Epithelial cell of prostate (primary cell): ENCODE data around the gene IKZF3.

Experiments
- DNase-seq: peaks from one replicate; pipeline ENCODE4 v3.0.0-alpha.2; 2011; ENCODE audit warnings: low read depth, low spot score
- H3K27ac ChIP-seq: fragments of 450-650 bp; 2 replicates; pipeline ENCODE4 v1.5.1; 2017; ENCODE audit warnings: mild to moderate bottlenecking

The IKZF3 gene

DNA sequence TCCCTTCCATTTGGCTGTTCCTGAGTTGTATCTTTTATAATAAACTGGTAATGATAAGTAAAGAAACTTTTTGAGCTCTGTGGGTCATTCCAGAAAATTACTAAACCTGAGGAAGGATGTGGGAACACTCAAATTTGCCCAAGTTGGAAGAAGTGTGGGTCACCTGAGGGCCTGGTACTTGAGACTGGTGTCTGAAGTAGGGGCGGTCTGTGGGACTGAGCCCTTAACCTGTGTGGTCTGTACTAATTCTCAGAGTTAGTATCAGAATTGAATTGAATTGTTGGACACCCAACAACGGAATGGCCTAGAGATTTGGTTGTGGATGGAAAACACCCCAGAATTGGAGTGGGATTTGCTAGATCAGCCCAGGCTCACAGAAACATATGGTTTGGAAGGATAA, 43.1 kb downstream of the IKZF3 start:
- H3K27ac ChIP-seq = no peak overlapping the region
- DNase-seq = no peak

GRCh38 chr17:39820541-39820940, 43.6 kb downstream of the IKZF3 start:
- DNase-seq = no peak
- H3K27ac ChIP-seq = no peak overlapping the region

DNA sequence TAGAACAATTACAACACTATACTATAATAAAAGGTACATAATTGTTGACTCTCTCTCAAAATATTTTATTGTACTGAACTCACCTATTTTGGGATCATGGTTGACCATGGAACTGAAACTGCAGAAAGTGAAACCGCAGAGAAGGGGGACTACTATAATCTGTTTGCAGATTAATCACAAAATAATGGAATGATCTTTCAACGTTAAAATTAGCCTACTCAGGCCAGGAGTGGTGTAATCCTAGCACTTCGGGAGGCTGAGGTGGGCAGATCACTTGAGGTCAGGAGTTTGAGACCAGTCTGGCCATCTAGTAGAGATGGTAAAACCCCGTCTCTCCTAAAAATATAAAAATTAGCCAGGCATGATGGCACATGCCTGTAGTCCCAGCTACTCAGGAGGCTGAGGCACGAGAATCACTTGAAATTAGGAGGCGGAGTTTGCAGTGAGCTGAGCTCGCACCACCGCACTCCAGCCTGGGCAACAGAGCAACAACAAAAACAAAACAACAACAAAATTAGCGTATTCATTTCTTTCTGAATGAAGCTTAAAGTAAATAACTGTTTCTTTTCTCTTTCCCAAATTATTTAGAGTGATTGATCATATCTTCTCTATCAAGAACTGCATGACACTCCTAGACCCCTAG, 45.6 kb downstream of the IKZF3 start:
- H3K27ac ChIP-seq = no peak overlapping the region

GRCh38 chr17:39816272-39816671, 47.8 kb downstream of the IKZF3 start:
- H3K27ac ChIP-seq = no peak overlapping the region
- DNase-seq = no peak

More for the DNA sequence above, 45.6 kb downstream of the IKZF3 start:
- DNase-seq = no peak

DNA sequence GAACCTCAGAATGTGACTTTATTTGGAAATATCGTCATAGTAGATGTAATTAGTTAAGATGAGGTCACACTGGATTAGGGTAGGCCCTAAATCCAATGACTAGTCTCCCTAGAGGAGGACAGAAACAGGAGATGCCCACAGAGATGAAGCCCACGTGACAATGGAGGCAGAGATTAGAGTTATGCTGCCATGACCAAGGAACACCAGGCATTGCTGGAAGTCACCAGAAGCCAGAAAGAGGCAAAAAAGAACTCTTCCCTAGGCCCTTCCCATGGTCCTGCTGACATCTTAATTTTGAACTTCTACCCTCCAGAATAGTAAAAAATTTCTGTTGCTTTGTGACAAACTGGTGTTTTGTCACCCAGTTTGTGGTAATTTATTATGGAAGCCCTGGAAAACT, 49.6 kb downstream of the IKZF3 start:
- no peak overlapping the region for H3K27ac ChIP-seq
- no peak for DNase-seq

DNA sequence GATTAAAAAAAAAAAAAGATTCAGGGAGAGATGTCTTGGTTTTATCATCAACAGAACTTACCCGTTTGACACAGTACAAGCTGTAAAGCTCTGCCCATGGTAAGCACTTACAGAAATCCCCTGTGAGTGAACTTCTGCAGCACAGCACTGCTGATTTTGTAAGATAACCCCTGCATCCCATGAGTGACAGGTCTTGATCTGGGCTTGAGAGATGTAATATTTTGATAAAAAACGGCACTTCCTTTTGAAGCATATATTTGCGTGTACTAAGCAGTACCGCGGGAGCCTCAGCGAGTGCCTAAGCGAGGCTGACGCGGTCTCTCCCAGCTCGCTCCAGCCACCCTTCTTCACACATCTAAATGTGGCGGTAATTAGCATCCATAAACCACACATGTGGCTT, 50.5 kb downstream of the IKZF3 start:
- H3K27ac ChIP-seq = no peak overlapping the region
- no peak for DNase-seq

DNA sequence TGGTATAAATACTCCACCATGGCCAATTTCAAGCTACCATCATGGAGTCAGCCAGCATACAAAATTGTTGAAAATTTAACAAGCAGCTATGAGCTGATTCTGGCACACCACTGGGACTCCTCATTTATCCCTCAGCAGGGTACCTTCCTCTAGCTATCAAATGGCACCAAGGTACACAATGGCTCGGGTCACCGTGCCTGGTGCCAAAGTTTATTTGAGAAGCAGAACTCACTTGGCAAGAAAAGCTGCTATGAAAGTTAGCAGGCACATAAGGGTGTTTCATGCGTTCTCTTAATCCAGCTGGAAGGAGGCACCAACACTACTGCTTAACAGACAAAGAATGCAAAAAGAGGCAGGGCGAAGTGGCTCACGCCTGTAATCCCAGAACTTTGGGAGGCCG, 51.6 kb downstream of the IKZF3 start:
- no peak overlapping the region for H3K27ac ChIP-seq
- no peak for DNase-seq

DNA sequence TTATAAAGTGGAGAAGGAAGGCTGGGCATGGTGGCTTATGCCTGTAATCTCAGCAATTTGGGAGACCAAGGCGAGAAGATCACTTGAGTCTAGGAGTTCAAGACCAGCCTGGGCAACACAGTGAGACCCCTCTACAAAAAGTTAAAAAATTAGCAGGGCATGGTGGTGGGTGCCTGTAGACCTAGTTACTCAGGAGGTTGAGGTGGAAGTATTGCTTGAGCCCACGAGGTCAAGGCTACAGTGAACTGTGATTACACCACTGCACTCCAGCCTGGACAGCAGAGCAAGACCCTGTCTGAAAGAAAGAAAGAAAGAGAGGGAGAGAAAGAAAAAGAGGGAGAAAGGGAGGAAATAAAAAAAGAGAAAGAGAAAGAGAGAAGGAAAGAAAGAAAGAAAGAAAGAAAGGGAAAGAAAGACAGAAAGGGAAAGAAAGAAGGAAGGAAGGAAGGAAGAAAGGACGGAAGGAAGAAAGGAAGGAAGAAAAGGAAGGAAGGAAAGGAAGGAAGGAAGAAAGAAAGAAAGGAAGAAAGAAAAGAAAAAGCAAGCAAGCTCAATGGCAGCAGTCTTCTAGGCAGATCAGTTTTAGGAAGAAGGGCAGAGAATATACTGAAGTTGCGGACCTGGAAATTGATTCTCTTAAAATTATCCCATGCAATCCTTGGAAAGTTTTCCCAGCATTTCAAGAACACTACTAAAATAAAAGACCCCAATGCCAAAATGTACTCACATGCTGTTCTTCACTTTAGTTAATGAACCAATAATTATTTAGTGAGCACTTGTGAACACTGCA, 53.0 kb downstream of the IKZF3 start:
- H3K27ac ChIP-seq = no peak overlapping the region
- DNase-seq = no peak

DNA sequence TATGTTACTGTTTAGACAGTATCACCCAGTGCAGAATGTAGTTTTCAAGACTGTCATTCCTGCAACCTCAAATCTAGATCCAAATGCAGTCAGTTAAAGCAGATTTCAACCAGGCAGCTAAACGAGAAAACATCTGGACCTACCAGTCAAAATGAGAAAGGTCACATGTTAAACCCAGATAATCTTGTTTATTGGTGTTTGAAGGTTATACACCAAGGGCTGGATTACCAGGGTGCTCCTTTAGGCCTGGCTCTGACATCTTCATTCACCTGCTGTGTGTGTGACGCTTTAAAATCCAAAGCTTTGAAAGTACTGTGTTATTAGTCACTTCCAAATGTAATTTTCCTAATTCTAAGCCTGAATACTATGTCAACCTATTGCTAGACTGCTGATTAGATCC, 54.9 kb downstream of the IKZF3 start:
- no peak overlapping the region for H3K27ac ChIP-seq
- no peak for DNase-seq

DNA sequence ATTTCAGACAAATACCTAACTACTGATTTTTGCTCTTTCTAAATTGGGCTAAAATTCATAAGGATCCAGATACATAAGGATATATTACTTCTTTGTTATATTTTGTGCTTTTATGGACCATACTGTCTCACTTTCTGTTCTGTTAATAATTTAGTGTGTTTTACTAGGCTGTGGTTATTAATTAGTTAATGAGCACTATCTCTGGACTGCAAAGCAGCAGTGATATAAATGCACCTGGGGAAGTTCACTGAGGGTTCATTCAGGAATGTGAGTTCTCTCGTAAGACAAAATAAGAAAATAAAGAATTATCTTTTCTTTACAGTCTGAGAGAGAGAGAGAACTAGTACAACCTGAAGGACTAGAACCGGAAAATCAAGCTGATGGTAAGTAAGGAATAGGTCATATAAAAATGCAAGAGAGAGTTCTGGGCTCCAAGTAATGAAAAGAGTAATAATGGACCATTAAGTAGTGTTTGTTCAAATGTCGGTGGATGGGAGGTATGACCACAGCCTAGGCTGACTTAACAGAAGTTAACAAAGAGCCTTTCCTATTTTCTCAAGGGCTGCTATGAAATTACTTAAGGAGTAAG, 55.6 kb downstream of the IKZF3 start:
- no peak for DNase-seq
- H3K27ac ChIP-seq = no peak overlapping the region

DNA sequence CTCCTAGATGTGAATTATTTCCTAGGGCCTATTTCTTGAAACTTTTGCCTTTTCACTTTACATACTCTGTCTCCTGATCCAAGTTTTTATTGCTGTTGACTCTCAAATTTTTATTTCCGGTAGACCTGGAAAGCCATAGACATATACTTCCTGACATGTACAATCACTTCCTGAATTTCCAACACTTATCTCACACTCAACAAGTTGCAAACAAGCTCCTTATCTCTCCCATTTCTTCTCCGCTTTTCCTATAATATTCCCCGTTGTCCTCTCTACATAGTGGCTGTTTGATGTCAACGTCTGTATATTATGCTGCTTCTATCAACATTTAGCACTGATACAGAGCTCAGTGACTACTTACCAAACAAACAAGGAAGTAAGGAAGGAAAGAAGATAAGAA, 59.3 kb downstream of the IKZF3 start:
- H3K27ac ChIP-seq = no peak overlapping the region
- no peak for DNase-seq

GRCh38 chr17:39801055-39801454, 63.1 kb downstream of the IKZF3 start:
- no peak overlapping the region for H3K27ac ChIP-seq
- no peak for DNase-seq

- no peak overlapping the region for H3K27ac ChIP-seq
- DNase-seq = peak; percentile 49
These were observed 63.6 kb downstream of the IKZF3 start for GRCh38 chr17:39800540-39800939.

DNA sequence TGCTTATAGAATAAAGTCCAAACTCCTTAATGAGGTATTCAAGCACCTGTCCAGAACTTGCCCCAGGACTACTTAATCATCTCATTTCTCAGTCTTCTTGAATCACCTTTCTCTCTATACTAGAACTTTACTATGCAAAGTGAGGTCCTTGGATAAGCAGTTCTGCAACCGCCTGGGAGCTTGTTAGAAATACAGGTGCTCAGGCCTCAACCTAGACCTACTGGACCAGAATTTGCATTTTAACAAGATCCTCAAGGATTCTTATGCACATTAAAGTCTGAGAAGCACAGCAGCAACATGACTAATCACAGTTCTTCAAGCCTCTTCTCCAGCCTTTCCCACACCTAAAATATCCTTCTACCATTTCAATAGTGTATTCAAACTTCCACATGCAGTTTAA, 64.7 kb downstream of the IKZF3 start:
- no peak for DNase-seq
- H3K27ac ChIP-seq = no peak overlapping the region

DNA sequence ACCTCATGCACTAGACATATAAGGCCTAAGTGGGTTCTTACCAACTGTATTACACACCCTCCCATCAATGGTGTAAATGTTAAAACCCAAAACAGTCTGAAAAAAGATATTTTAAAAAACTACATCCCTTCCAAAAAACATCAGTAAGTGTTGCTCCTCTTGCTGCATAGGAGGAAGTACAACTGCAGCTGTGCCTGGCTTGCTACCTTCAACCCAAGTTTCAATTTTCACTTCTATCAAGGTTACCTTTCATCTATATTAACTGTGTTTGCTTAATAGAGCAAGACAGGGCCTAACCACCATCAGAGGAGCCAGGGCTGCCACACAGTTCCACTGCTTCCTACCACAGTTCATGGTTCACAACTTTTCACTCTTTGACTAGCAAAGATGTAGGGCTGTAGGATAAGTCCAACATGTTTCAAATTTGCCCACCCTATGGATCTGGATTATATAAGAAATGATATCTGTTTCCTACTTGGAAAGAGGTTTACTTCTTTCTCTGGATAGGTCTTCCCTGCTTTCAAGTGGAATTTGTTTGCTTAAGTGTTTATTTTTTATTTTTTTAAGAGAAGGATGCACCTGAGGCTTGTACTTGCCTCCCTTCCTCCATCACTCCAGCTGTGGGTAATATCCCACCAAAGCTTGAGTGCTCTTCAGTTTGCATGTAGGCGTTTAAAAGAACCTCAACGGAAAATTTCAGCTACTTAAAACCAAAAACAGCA, 69.7 kb downstream of the IKZF3 start:
- no peak overlapping the region for H3K27ac ChIP-seq
- DNase-seq = no peak

- no peak overlapping the region for H3K27ac ChIP-seq
- no peak for DNase-seq
These were observed 70.7 kb downstream of the IKZF3 start for GRCh38 chr17:39793301-39793872.

- no peak for DNase-seq
- H3K27ac ChIP-seq = no peak overlapping the region
These were observed 71.4 kb downstream of the IKZF3 start for GRCh38 chr17:39792526-39793221.

DNA sequence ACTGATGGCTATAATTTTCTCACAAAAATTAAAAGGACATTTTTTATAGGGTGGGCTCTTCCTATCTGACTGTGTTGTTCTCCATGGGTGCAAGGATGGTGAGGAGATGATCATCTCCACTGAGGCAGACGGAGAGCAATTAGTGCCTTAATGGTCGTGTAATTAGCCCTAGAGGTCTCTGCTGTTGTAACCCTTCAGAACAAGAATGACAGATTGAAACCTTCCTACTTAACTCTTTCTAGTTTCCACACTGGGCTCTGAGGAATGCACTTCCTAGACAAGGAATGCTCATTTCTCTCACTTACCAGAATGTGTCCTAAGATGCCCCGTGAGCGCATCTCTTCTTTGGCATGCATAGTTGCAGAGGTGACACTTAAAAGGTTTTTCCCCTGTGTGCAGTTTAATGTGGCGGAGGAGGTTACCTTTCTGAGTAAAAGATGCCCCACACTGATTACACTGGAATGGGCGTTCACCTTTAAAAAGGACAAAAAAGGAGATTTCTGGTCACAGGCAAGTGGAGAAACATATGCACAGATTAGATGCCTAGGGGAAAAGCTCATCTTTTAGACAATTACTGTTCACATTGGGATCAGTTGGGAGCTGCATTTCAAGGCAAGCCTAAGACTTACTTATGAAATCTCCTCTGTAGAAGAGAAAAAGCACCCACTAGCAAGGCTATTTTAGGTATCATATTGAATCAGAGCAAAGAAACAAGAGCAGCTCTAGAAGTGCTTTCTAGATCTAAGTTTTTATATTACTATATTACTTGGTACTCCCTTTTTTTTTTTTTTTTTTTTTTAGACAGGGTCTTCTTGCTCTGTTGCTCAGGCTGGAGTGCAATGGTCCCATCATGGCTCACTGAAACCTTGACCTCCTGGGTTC, 72.8 kb downstream of the IKZF3 start:
- DNase-seq = no peak
- no peak overlapping the region for H3K27ac ChIP-seq
